ENCODE data around the gene CASKIN2.

DNA sequence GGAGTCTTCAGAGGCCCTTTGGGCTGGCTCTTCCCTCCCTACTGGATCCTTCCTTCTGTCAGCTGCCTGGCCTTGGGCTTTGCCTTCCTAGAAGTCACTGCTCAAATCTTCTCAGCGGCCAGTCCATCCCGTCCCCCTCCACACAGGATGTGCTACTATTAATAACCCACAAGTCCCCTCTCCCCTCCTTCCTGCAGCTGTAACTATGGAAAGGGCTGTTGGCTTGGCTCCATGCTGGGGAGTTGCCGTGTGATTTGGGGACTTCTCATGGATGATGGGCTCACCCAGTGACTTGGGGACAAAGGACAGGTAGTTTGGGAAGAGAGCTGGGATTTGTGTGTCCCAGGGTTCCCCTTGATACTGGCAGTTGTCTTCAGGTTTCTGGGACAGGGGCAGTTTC, 39.5 kb downstream of the CASKIN2 start:
- TF ChIP-seq, protein P1, sequence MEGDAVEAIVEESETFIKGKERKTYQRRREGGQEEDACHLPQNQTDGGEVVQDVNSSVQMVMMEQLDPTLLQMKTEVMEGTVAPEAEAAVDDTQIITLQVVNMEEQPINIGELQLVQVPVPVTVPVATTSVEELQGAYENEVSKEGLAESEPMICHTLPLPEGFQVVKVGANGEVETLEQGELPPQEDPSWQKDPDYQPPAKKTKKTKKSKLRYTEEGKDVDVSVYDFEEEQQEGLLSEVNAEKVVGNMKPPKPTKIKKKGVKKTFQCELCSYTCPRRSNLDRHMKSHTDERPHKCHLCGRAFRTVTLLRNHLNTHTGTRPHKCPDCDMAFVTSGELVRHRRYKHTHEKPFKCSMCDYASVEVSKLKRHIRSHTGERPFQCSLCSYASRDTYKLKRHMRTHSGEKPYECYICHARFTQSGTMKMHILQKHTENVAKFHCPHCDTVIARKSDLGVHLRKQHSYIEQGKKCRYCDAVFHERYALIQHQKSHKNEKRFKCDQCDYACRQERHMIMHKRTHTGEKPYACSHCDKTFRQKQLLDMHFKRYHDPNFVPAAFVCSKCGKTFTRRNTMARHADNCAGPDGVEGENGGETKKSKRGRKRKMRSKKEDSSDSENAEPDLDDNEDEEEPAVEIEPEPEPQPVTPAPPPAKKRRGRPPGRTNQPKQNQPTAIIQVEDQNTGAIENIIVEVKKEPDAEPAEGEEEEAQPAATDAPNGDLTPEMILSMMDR (IDR thresholded peaks at IDR 0.05), result no peak
- TF ChIP-seq EZH2phosphoT487 (IDR thresholded peaks at IDR 0.05) (no peak), EZH2 (IDR thresholded peaks at IDR 0.05) (no peak)

All from neural progenitor cell (in vitro differentiated cells).